Breast epithelium (tissue), 3 donors: ENCODE measurements around the gene SBNO1.

Source experiments
- CTCF ChIP-seq, 3 donors: fragments of 450-650 bp; IDR thresholded peaks; one replicate each; pipeline ENCODE4 v1.5.1; 2016 to 2017; ENCODE audit warnings: antibody characterized with exemption in 3 of 3, mild to moderate bottlenecking in 3 of 3, moderate library complexity in 3 of 3
- POLR2A ChIP-seq: fragments of 450-650 bp; IDR thresholded peaks from one replicate; pipeline ENCODE4 v1.6.1; 2016; ENCODE audit warnings: antibody characterized with exemption, mild to moderate bottlenecking, moderate library complexity

- TF ChIP-seq CTCF (IDR thresholded peaks at IDR 0.05) (no peak), POLR2A (no peak)
Observed at GRCh38 chr12:123358035-123358434, 6.6 kb downstream of the SBNO1 start.
